OCI-LY7 (cell line): ENCODE results near the gene SPAAR. TPM values are rescaled to one million over a fixed set of nuclear protein-coding genes. Genes with fewer than 3 reads are reported as not detected.

Experiments used
- BruUV-seq: library from RNA; stranded (reverse); fragments of 400-500 nt; replicated peaks from 2 replicates; lab custom pipeline; 2021; lab: Mats Ljungman, UMichigan
- CTCF ChIA-PET: fragments of 300-600 bp; sonication (Branson Sonifier 250); formaldehyde crosslinking; loops from one replicate; lab custom pipeline; 2022; ENCODE audit warnings: antibody characterized with exemption; ENCODE audit not compliant: unreplicated experiment; lab: Charles Lee
- POLR2A ChIA-PET: fragments of 300-600 bp; sonication (Branson Sonifier 250); formaldehyde crosslinking; loops from one replicate; lab custom pipeline; 2022; ENCODE audit warnings: antibody characterized with exemption; lab: Charles Lee
- DNase-seq: peaks from one replicate; pipeline ENCODE4 v3.0.0-alpha.2; 2015; ENCODE audit warnings: low spot score
- H2AFZ ChIP-seq: fragments of 200-600 bp; sonication (generic), shearing (Covaris generic); 2 replicates; pipeline ENCODE4 v1.6.1; 2014; ENCODE audit warnings: mild to moderate bottlenecking, antibody characterized with exemption, low read length, moderate library complexity
- H3K27ac ChIP-seq: fragments of 200-600 bp; sonication (generic); 2 replicates; pipeline ENCODE4 v1.5.1; 2014; ENCODE audit warnings: mixed run types, low read depth, mild to moderate bottlenecking, moderate library complexity, low read length, inconsistent platforms; ENCODE audit not compliant: poor library complexity, severe bottlenecking
- H3K36me3 ChIP-seq: fragments of 200-600 bp; sonication (generic); 2 replicates; pipeline ENCODE4 v1.6.1; 2014; ENCODE audit warnings: mild to moderate bottlenecking, antibody characterized with exemption, low read length, moderate library complexity, mixed read lengths; ENCODE audit not compliant: insufficient read depth
- H3K4me1 ChIP-seq: fragments of 200-600 bp; sonication (generic); 2 replicates; pipeline ENCODE4 v1.5.1; 2014; ENCODE audit warnings: mild to moderate bottlenecking, low read length; ENCODE audit not compliant: insufficient read depth, poor library complexity, severe bottlenecking
- H3K4me2 ChIP-seq: fragments of 200-600 bp; sonication (generic); 2 replicates; pipeline ENCODE4 v1.6.1; 2014; ENCODE audit warnings: mild to moderate bottlenecking, low read length
- H3K4me3 ChIP-seq: fragments of 200-600 bp; sonication (generic); 2 replicates; pipeline ENCODE4 v1.5.1; 2014; ENCODE audit warnings: mild to moderate bottlenecking, low read depth, low read length; ENCODE audit not compliant: poor library complexity, severe bottlenecking
- H3K79me2 ChIP-seq: fragments of 200-600 bp; sonication (generic); 2 replicates; pipeline ENCODE4 v1.6.1; 2016; ENCODE audit warnings: low read depth, mild to moderate bottlenecking, low read length, moderate library complexity, mixed read lengths; ENCODE audit not compliant: insufficient read depth
- H3K9me2 ChIP-seq: fragments of 200-600 bp; sonication (generic); 2 replicates; pipeline ENCODE4 v1.6.1; 2016; ENCODE audit warnings: mild to moderate bottlenecking, low read length, mixed read lengths; ENCODE audit not compliant: insufficient read depth
- H3K9me3 ChIP-seq: fragments of 200-600 bp; sonication (generic); 2 replicates; pipeline ENCODE4 v1.6.1; 2014; ENCODE audit warnings: mild to moderate bottlenecking, mixed run types, low read length, mixed read lengths
- H4K20me1 ChIP-seq: fragments of 200-600 bp; sonication (generic); 2 replicates; pipeline ENCODE4 v1.6.1; 2014; ENCODE audit warnings: mild to moderate bottlenecking, antibody characterized with exemption, low read length, moderate library complexity, mixed read lengths; ENCODE audit not compliant: insufficient read depth
- CTCF ChIP-seq: fragments of 200-600 bp; sonication (generic); conservative IDR thresholded peaks from 2 replicates; pipeline ENCODE4 v1.5.1; 2014; ENCODE audit warnings: mild to moderate bottlenecking, antibody characterized with exemption, low read length, moderate library complexity, mixed read lengths
- EZH2phosphoT487 ChIP-seq: fragments of 200-600 bp; sonication (generic); IDR thresholded peaks from 2 replicates; pipeline ENCODE4 v1.6.1; 2018; ENCODE audit warnings: low read depth, borderline replicate concordance, mild to moderate bottlenecking, mixed run types, antibody characterized with exemption, low read length, moderate library complexity, mixed read lengths
- intact Hi-C: fragments of 100-400 bp; cut with micrococcal nuclease; formaldehyde crosslinking; loops from one replicate; pipeline ENCODE4 v1.10.0; 2022; ENCODE audit not compliant: unreplicated experiment
- total RNA-seq, 2 experiments: library from RNA; depleted of rRNA in 1 of 2; stranded (reverse); fragments of >200 nt in 1 of 2; shearing (Covaris generic) in 1 of 2; gene quantifications; 2 replicates each; pipeline ENCODE4 v1.2.3, GENCODE V29; 2014 to 2022

SPAAR gene
- total RNA-seq, 2 experiments from 2014 or later, result not detected

- H3K4me3 ChIP-seq, result no peak overlapping the region
- H3K9me3 ChIP-seq, result no peaks in the 10 kb centered on the region
- H3K9me2 ChIP-seq, result no peaks in the 10 kb centered on the region
- ChIA-PET CTCF (no interaction called here), POLR2A (no interaction called here)
- no TSS peak for BruUV-seq
- no peak overlapping the region for H2AFZ ChIP-seq
- no peak overlapping the region for H3K4me2 ChIP-seq
- H3K4me1 ChIP-seq, result peaks cover 4% of the 10 kb centered on the region
- DNase-seq, result no peak
- no peak overlapping the region for H3K27ac ChIP-seq
- no peaks in the 10 kb centered on the region for H3K36me3 ChIP-seq
- intact Hi-C loops, result no loop called here
- TF ChIP-seq EZH2phosphoT487 (no peak), CTCF (no peak)
- no peaks in the 10 kb centered on the region for H4K20me1 ChIP-seq
- H3K79me2 ChIP-seq, result no peaks in the 10 kb centered on the region
Measured at GRCh38 chr9:35908504-35909125, 675 bp upstream of the SPAAR start.

- POLR2A ChIA-PET, result no interaction called here
- Histone ChIP-seq H3K36me3 (no peaks in the 10 kb centered on the region), H3K9me3 (0 out of 2 replicates have a peak, but pooled peaks cover 3% of the 10 kb centered on the region), H3K4me2 (no peak overlapping the region), H2AFZ (no peak overlapping the region; the same call in 1 of the 2 replicates), H3K4me3 (no peak overlapping the region), H3K79me2 (no peaks in the 10 kb centered on the region), H3K4me1 (peaks cover 4% of the 10 kb centered on the region), H4K20me1 (no peaks in the 10 kb centered on the region), H3K27ac (no peak overlapping the region), H3K9me2 (no peaks in the 10 kb centered on the region)
- BruUV-seq, result no TSS peak
- TF ChIP-seq CTCF (no peak), EZH2phosphoT487 (no peak)
- CTCF ChIA-PET, result no interaction called here
- intact Hi-C loops, result no loop called here
- DNase-seq, result no peak
Measured at GRCh38 chr9:35909687-35910612, 660 bp downstream of the SPAAR start.
